Stomach (tissue), 9 donors: ENCODE measurements around the gene PLEKHA5. TPM values are rescaled to one million over a fixed set of nuclear protein-coding genes. Genes with fewer than 3 reads are reported as not detected.

Source experiments
- DNase-seq, 2 donors: peaks; one replicate each; pipeline versions ENCODE4 v3.0.0 to v3.0.0-alpha.2; 2013 to 2019
- H3K27ac ChIP-seq, 5 donors: fragments of 200-600 bp in 4 of 5; sonication (generic) in 4 of 5; one replicate each; pipeline ENCODE4 v1.5.1; 2013 to 2019; ENCODE audit warnings: mild to moderate bottlenecking in 1 of 5, moderate library complexity in 1 of 5
- H3K27me3 ChIP-seq, 3 donors: fragments of 200-600 bp; sonication (generic); one replicate each; pipeline ENCODE4 v1.5.1; 2017 to 2019; ENCODE audit warnings: mixed run types in 1 of 3
- H3K36me3 ChIP-seq, 4 donors: fragments of 200-600 bp; sonication (generic); 1 replicate in 3 of 4; 2 replicates in 1 of 4; pipeline ENCODE4 v1.5.1; 2016 to 2019
- H3K4me1 ChIP-seq, 4 donors: fragments of 200-600 bp; sonication (generic); one replicate each; pipeline ENCODE4 v1.5.1; 2016 to 2019
- H3K4me3 ChIP-seq, 4 donors: fragments of 200-600 bp; sonication (generic) in 3 of 4; one replicate each; pipeline ENCODE4 v1.5.1; 2016 to 2019; ENCODE audit warnings: mild to moderate bottlenecking in 1 of 4
- H3K9me3 ChIP-seq, 4 donors: fragments of 200-600 bp; sonication (generic); one replicate each; pipeline ENCODE4 v1.5.1; 2016 to 2019
- CTCF ChIP-seq, 7 experiments: fragments of 450-650 bp in 4 of 7; fragments of 200-600 bp in 3 of 7; sonication (generic) in 3 of 7; IDR thresholded peaks; one replicate each; pipeline ENCODE4 v1.5.1; 2016 to 2019; ENCODE audit warnings: antibody characterized with exemption in 7 of 7, control low read depth in 2 of 7, mild to moderate bottlenecking in 1 of 7
- EP300 ChIP-seq: sonication (generic); formaldehyde crosslinking; IDR thresholded peaks from one replicate; pipeline ENCODE4 v1.6.1; 2017; ENCODE audit warnings: antibody characterized with exemption
- POLR2A ChIP-seq, 4 donors: fragments of 450-650 bp; IDR thresholded peaks; one replicate each; pipeline ENCODE4 v1.6.1; 2016; ENCODE audit warnings: antibody characterized with exemption in 4 of 4, control low read depth in 2 of 4, mild to moderate bottlenecking in 1 of 4, moderate library complexity in 1 of 4
- POLR2AphosphoS5 ChIP-seq, 3 donors: sonication (generic); formaldehyde crosslinking; IDR thresholded peaks; one replicate each; pipeline ENCODE4 v1.6.1; 2016; ENCODE audit warnings: antibody characterized with exemption in 3 of 3
- WGBS, 5 donors: extraction: QIAGEN DNeasy Blood & Tissue Kit in 3 of 5; methylation state at CpG; one replicate each; pipeline versions ENCODE4 v1.1.5 to v1.1.7; 2013 to 2018; 5-methylcytosine and 5-hydroxymethylcytosine counted together
- intact Hi-C: fragments of 100-400 bp; cut with DNase I; formaldehyde crosslinking; loops from one replicate; pipeline ENCODE4 v1.15.1; 2023; ENCODE audit warnings: low total_unique reads
- polyA plus RNA-seq, 3 donors: library from polyadenylated mRNA; stranded (reverse); fragments of 200-250 nt; gene quantifications; one replicate each; pipeline ENCODE4 v1.2.3, GENCODE V29; 2013
- total RNA-seq, 5 donors: library from RNA; depleted of rRNA; stranded (reverse); fragments of >200 nt; gene quantifications; one replicate each; pipeline versions ENCODE4 v1.1.0 to v1.2.3, GENCODE V29; 2014 to 2016
- donor health status: healthy with polysubstance abuse.
- donor health status: Bipolar disorder and iron deficiency.
- donor health status: healthy.

PLEKHA5 gene
- total and polyA plus RNA-seq, 8 donors = 13.8 to 156 (median 36.6) TPM

GRCh38 chr12:19312637-19313036 lies 183.1 kb downstream of the PLEKHA5 start:
- no peak for DNase-seq
- H3K27ac ChIP-seq = no peak overlapping the region
- H3K4me3 ChIP-seq = no peak overlapping the region
- intact Hi-C loops = no loop called here
- H3K36me3 ChIP-seq = no peaks in the 10 kb centered on the region
- H3K4me1 ChIP-seq = peaks cover 0 to 7% (median 2%) of the 10 kb centered on the region in 4 donors
- no peak for TF ChIP-seq CTCF (IDR thresholded peaks at IDR 0.05)
- no peak for TF ChIP-seq EP300
- no peak for TF ChIP-seq POLR2A (IDR thresholded peaks at IDR 0.05)
- no peak for TF ChIP-seq POLR2AphosphoS5 (IDR thresholded peaks at IDR 0.05)
- H3K9me3 ChIP-seq = no peaks in the 10 kb centered on the region
- H3K27me3 ChIP-seq = no peaks in the 10 kb centered on the region
- WGBS, 5 donors = 20 to 56% (median 43%) methylated on average over 2 of the region's 2 CpGs

- Histone ChIP-seq H3K27ac (no peak overlapping the region), H3K36me3 (peaks cover 0 to 8% (median 7%) of the 10 kb centered on the region in 4 donors), H3K4me1 (peaks cover 0 to 7% (median 2%) of the 10 kb centered on the region in 4 donors), H3K4me3 (no peak overlapping the region), H3K9me3 (no peaks in the 10 kb centered on the region), H3K27me3 (no peaks in the 10 kb centered on the region)
- intact Hi-C loops = no loop called here
- no peak for DNase-seq
- 84 to 94% (median 88%) methylated on average over 2 of the region's 2 CpGs for WGBS, 5 donors
- TF ChIP-seq POLR2A (IDR thresholded peaks at IDR 0.05) = no peak
- TF ChIP-seq EP300 = no peak
- TF ChIP-seq POLR2AphosphoS5 (IDR thresholded peaks at IDR 0.05) = no peak
- TF ChIP-seq CTCF (IDR thresholded peaks at IDR 0.05) = no peak
These were observed 186.9 kb downstream of the PLEKHA5 start for GRCh38 chr12:19316425-19316824.

GRCh38 chr12:19322376-19322775 lies 192.8 kb downstream of the PLEKHA5 start:
- Histone ChIP-seq H3K36me3 (peaks cover 0 to 56% (median 53%) of the 10 kb centered on the region in 4 donors), H3K27ac (no peak overlapping the region), H3K9me3 (no peaks in the 10 kb centered on the region), H3K4me1 (no peaks in the 10 kb centered on the region), H3K4me3 (no peak overlapping the region), H3K27me3 (no peaks in the 10 kb centered on the region)
- 83 to 91% (median 84%) methylated on average over 5 of the region's 5 CpGs for WGBS, 5 donors
- intact Hi-C loops = no loop called here
- no peak for DNase-seq
- TF ChIP-seq CTCF (IDR thresholded peaks at IDR 0.05) (no peak), POLR2AphosphoS5 (IDR thresholded peaks at IDR 0.05) (no peak), EP300 (no peak), POLR2A (IDR thresholded peaks at IDR 0.05) (no peak)

GRCh38 chr12:19323805-19324204 lies 194.3 kb downstream of the PLEKHA5 start:
- Histone ChIP-seq H3K27ac (no peak overlapping the region), H3K27me3 (no peaks in the 10 kb centered on the region), H3K4me3 (no peak overlapping the region), H3K36me3 (peaks cover 0 to 63% (median 53%) of the 10 kb centered on the region in 4 donors), H3K4me1 (no peaks in the 10 kb centered on the region), H3K9me3 (no peaks in the 10 kb centered on the region)
- 30 to 70% (median 36%) methylated on average over 2 of the region's 2 CpGs for WGBS, 5 donors
- DNase-seq = peak in 1 of 2 donors; percentile 16
- no peak for TF ChIP-seq POLR2A (IDR thresholded peaks at IDR 0.05)
- TF ChIP-seq CTCF (IDR thresholded peaks at IDR 0.05) = no peak
- no peak for TF ChIP-seq EP300
- no peak for TF ChIP-seq POLR2AphosphoS5 (IDR thresholded peaks at IDR 0.05)
- intact Hi-C loops = no loop called here
